ENCODE data around the gene TENM3.

The TENM3 gene

GRCh38 chr4:182555997-182556418, 312.8 kb downstream of the TENM3 start:
- Mint-ChIP-seq H3K4me1 (peaks cover 56% of the 10 kb centered on the region), H3K27ac (no peak overlapping the region), H3K9me3 (no peaks in the 10 kb centered on the region), H3K27me3 (ENCODE audit: low read depth, poor library complexity) (no peaks in the 10 kb centered on the region), H3K36me3 (ENCODE audit: low read depth) (peaks cover 4% of the 10 kb centered on the region), H3K4me3 (no peak overlapping the region)
- DNase-seq = no peak
- TF ChIP-seq CTCF (IDR thresholded peaks at IDR 0.05) = no peak

- TF ChIP-seq CTCF (IDR thresholded peaks at IDR 0.05) = no peak
- H3K4me1 Mint-ChIP-seq = peaks cover 58% of the 10 kb centered on the region
- peaks cover 4% of the 10 kb centered on the region for H3K36me3 Mint-ChIP-seq (ENCODE audit: low read depth)
- no peak overlapping the region for H3K27ac Mint-ChIP-seq
- no peak overlapping the region for H3K4me3 Mint-ChIP-seq
- DNase-seq = no peak
- no peaks in the 10 kb centered on the region for H3K9me3 Mint-ChIP-seq
- H3K27me3 Mint-ChIP-seq (ENCODE audit: low read depth, poor library complexity) = no peaks in the 10 kb centered on the region
Measured at GRCh38 chr4:182556580-182556979, 313.4 kb downstream of the TENM3 start.

- H3K4me1 Mint-ChIP-seq = peaks cover 42% of the 10 kb centered on the region
- H3K27ac Mint-ChIP-seq = peak overlapping the region; percentile 68
- no peaks in the 10 kb centered on the region for H3K27me3 Mint-ChIP-seq (ENCODE audit: low read depth, poor library complexity)
- TF ChIP-seq CTCF (IDR thresholded peaks at IDR 0.05) = no peak
- peak; percentile 19 for DNase-seq
- no peaks in the 10 kb centered on the region for H3K9me3 Mint-ChIP-seq
- peak overlapping the region; percentile 53 for H3K4me3 Mint-ChIP-seq
- peaks cover 19% of the 10 kb centered on the region for H3K36me3 Mint-ChIP-seq (ENCODE audit: low read depth)
Measured at GRCh38 chr4:182560358-182560757, 317.2 kb downstream of the TENM3 start.

- H3K9me3 Mint-ChIP-seq = no peaks in the 10 kb centered on the region
- no peak for DNase-seq
- no peaks in the 10 kb centered on the region for H3K27me3 Mint-ChIP-seq (ENCODE audit: low read depth, poor library complexity)
- no peak for TF ChIP-seq CTCF (IDR thresholded peaks at IDR 0.05)
- H3K27ac Mint-ChIP-seq = no peak overlapping the region
- H3K4me3 Mint-ChIP-seq = no peak overlapping the region
- H3K4me1 Mint-ChIP-seq = peaks cover 37% of the 10 kb centered on the region
- H3K36me3 Mint-ChIP-seq (ENCODE audit: low read depth) = peaks cover 17% of the 10 kb centered on the region
Measured at GRCh38 chr4:182562350-182562749, 319.1 kb downstream of the TENM3 start.

DNA sequence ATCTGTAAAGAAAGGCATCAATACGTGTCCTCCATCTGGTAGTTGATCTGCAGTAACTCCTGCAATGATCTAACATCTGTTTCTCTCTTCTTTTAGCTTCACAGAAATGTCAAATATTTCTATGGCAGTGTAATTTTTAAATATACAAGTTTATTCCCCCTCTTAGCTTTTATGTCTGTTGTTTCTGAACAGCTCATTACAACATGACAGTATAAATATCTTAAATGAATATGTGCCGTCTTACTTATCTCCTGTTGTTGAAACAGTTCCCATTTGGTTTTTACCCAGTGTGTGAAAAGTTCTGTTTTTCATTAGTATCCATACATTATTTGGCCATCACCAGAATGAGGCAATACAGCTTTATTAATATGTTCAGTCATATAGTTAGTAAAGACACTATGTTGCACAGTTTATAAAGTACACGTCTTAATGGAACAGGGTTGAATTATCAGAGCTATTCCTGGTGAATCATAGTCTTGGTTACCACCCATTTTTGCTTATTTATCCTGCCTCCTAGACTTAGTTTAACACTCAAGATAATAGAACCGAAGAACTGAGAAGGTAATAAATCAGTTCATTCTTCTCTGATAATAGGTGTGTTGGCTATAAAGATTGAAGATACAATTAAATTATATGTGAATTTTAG, 321.6 kb downstream of the TENM3 start:
- H3K4me3 Mint-ChIP-seq = no peak overlapping the region
- H3K9me3 Mint-ChIP-seq = no peaks in the 10 kb centered on the region
- no peak for DNase-seq

More for the DNA sequence above, 321.6 kb downstream of the TENM3 start:
- peaks cover 35% of the 10 kb centered on the region for H3K36me3 Mint-ChIP-seq (ENCODE audit: low read depth)
- no peak for TF ChIP-seq CTCF (IDR thresholded peaks at IDR 0.05)
- no peaks in the 10 kb centered on the region for H3K27me3 Mint-ChIP-seq (ENCODE audit: low read depth, poor library complexity)
- H3K4me1 Mint-ChIP-seq = peaks cover 21% of the 10 kb centered on the region
- no peak overlapping the region for H3K27ac Mint-ChIP-seq
